SK-N-SH treated with all-trans-retinoic acid at 6 μM for 48 hours (cell line): Measurements from ENCODE around the gene OBSL1.

Experiments used
- ATAC-seq: fragments of 200-7000 bp; cut with Tn5 transposase; 3 replicates; pipeline ENCODE4 v1.9.1; 2020; ENCODE audit warnings: mild to moderate bottlenecking, moderate library complexity
- ARNTL ChIP-seq: fragments of 450-650 bp; formaldehyde crosslinking; IDR thresholded peaks from 2 replicates; pipeline ENCODE4 v1.5.0; 2020; ENCODE audit warnings: low read depth, mild to moderate bottlenecking, moderate library complexity, borderline replicate concordance
- CSDC2 ChIP-seq: fragments of 250-450 bp; sonication (Bioruptor Pico); IDR thresholded peaks from 2 replicates; pipeline ENCODE4 v1.5.0; 2020; ENCODE audit warnings: mild to moderate bottlenecking, moderate library complexity
- ESRRG ChIP-seq: fragments of 250-450 bp; sonication (Bioruptor Pico); IDR thresholded peaks from 2 replicates; pipeline ENCODE4 v1.6.1; 2021; ENCODE audit warnings: mild to moderate bottlenecking
- GLIS3 ChIP-seq: fragments of 250-450 bp; sonication (Bioruptor Pico); IDR thresholded peaks from 2 replicates; pipeline ENCODE4 v1.5.0; 2020; ENCODE audit warnings: mild to moderate bottlenecking, moderate library complexity
- ISL1 ChIP-seq: fragments of 250-450 bp; sonication (Bioruptor Pico); IDR thresholded peaks from 2 replicates; pipeline ENCODE4 v2.1.2; 2022; ENCODE audit warnings: mild to moderate bottlenecking, moderate library complexity
- OSR1 ChIP-seq: fragments of 250-450 bp; sonication (Bioruptor Pico); IDR thresholded peaks from 2 replicates; pipeline ENCODE4 v1.8.0; 2022; ENCODE audit warnings: moderate library complexity, mild to moderate bottlenecking, inconsistent platforms
- PPARA ChIP-seq: fragments of 250-450 bp; sonication (Bioruptor Pico); IDR thresholded peaks from 2 replicates; pipeline ENCODE4 v1.5.0; 2020; ENCODE audit warnings: mild to moderate bottlenecking, borderline replicate concordance
- RARB ChIP-seq: fragments of 250-450 bp; sonication (Bioruptor Pico); IDR thresholded peaks from 2 replicates; pipeline ENCODE4 v1.8.0; 2021; ENCODE audit warnings: mild to moderate bottlenecking, moderate library complexity
- SNAI2 ChIP-seq: fragments of 250-450 bp; sonication (Bioruptor Pico); IDR thresholded peaks from 2 replicates; pipeline ENCODE4 v1.5.0; 2020; ENCODE audit warnings: mild to moderate bottlenecking, moderate library complexity
- TCF4 ChIP-seq: fragments of 250-450 bp; sonication (Bioruptor Pico); IDR thresholded peaks from 2 replicates; pipeline ENCODE4 v1.8.0; 2021; ENCODE audit warnings: mild to moderate bottlenecking, moderate library complexity, borderline replicate concordance
- TOX ChIP-seq: fragments of 250-450 bp; sonication (Bioruptor Pico); IDR thresholded peaks from 2 replicates; pipeline ENCODE4 v1.8.0; 2021; ENCODE audit warnings: mild to moderate bottlenecking, moderate library complexity, borderline replicate concordance
- ZC3H10 ChIP-seq: fragments of 250-450 bp; sonication (Bioruptor Pico); IDR thresholded peaks from 2 replicates; pipeline ENCODE4 v1.5.1; 2021; ENCODE audit warnings: mild to moderate bottlenecking, moderate library complexity
- ZFP30 ChIP-seq: fragments of 450-650 bp; formaldehyde crosslinking; IDR thresholded peaks from 2 replicates; pipeline ENCODE4 v1.5.0; 2022; ENCODE audit warnings: mild to moderate bottlenecking, moderate library complexity
- ZNF565 ChIP-seq: fragments of 450-650 bp; formaldehyde crosslinking; conservative IDR thresholded peaks from 2 replicates; pipeline ENCODE4 v1.5.0; 2020; ENCODE audit warnings: low read depth, mild to moderate bottlenecking, moderate library complexity
- TF ChIP-seq, protein P1 (sequence below): fragments of 250-450 bp; sonication (Bioruptor Pico); IDR thresholded peaks from 2 replicates; pipeline ENCODE4 v1.5.1; 2020; ENCODE audit warnings: low read depth, mild to moderate bottlenecking, moderate library complexity
- TF ChIP-seq, protein P2 (sequence below): fragments of 250-450 bp; sonication (Bioruptor Pico); IDR thresholded peaks from 2 replicates; pipeline ENCODE4 v1.5.1; 2021; ENCODE audit warnings: mild to moderate bottlenecking, moderate library complexity
- TF ChIP-seq, protein P3 (sequence below): fragments of 250-450 bp; sonication (Bioruptor Pico); IDR thresholded peaks from 2 replicates; pipeline ENCODE4 v1.5.0; 2020; ENCODE audit warnings: mild to moderate bottlenecking, moderate library complexity
- TF ChIP-seq, protein P4 (sequence below): fragments of 250-450 bp; sonication (Bioruptor Pico); IDR thresholded peaks from 2 replicates; pipeline ENCODE4 v1.8.0; 2020; ENCODE audit warnings: mild to moderate bottlenecking, moderate library complexity, borderline replicate concordance
- TF ChIP-seq, protein P5 (sequence below): fragments of 250-450 bp; sonication (Bioruptor Pico); IDR thresholded peaks from 2 replicates; pipeline ENCODE4 v1.8.0; 2021; ENCODE audit warnings: low read depth, mild to moderate bottlenecking, moderate library complexity, borderline replicate concordance

The OBSL1 gene

DNA sequence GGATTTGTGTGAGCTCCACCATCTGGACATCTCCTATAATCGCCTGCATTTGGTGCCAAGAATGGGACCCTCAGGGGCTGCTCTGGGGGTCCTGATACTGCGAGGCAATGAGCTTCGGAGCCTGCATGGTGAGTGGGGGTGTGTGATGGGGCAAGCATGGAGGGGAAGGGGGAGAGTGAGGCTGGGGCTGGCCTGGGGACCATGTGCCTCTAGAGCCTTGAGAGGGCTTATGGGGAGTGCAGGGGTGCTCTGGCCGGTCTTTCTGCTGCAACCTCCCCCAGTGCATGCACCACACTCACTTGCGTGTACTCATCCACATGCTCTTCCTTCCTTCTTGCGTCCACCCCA lies 34.2 kb upstream of the OBSL1 start (continued):
- TF ChIP-seq OSR1 (CRISPR knock-in tag) = no peak

DNA sequence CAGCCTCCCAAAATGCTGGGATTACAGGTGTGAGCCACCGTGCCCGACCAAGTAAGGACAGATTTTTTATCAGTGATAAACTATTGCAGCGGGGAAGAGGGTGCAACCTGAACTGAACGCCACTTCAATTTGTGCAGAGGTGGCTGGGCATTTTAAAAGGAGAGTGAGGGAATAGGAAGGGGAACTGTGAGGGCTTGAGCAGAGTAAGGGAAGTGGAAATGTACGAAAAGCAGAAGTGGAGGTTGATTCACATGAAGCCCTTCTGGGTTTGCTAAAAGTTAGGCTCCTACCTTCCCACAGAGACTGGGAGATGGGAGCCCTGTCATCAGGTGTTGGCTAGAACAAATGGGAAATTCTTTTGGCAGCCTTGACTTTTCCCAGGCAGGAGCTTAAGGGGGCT lies 32.4 kb upstream of the OBSL1 start:
- ATAC-seq = no peak
- TF ChIP-seq, protein P1, sequence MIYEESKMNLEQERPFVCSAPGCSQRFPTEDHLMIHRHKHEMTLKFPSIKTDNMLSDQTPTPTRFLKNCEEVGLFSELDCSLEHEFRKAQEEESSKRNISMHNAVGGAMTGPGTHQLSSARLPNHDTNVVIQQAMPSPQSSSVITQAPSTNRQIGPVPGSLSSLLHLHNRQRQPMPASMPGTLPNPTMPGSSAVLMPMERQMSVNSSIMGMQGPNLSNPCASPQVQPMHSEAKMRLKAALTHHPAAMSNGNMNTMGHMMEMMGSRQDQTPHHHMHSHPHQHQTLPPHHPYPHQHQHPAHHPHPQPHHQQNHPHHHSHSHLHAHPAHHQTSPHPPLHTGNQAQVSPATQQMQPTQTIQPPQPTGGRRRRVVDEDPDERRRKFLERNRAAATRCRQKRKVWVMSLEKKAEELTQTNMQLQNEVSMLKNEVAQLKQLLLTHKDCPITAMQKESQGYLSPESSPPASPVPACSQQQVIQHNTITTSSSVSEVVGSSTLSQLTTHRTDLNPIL (CRISPR knock-in tag) = no peak

DNA sequence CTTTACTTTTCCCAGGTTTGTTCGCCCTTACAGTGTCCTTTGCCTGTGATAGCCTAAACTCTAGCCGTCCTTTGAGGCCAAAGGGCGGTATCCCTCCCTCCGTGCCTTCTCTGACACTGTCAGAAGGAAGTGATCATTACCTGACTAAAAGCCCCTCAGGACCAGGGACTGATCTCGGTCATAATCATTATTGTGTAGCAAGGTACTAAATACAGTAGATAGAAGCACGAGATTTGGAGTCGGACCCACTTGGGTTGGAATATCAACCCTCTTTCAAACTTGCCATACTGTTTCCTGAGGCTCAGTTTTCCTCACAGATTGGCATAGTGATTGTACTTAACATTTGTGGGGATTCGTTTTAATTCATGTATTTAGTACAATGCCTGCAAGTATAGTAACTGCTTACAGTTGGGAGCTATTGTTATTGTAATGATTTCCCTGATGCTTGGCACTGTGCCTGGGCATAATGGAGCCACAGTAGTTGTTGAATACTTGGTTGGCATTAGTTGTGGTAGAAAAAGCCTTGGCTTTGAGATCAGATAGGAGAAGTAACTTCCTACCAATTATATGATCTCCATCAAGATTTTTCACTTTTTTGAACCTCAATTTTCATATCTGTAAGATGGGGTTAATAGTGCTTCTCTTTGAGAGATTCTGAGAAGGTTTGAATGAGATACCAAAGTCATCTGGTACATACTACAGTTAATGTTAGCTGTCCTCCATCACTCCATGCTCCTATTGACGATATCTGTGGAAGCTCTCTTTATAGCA lies 27.2 kb upstream of the OBSL1 start:
- TF ChIP-seq SNAI2 = no peak
- no peak for TF ChIP-seq ZC3H10 (CRISPR knock-in tag)
- TF ChIP-seq ZNF565 (CRISPR knock-in tag) = no peak
- TF ChIP-seq TOX = no peak
- TF ChIP-seq, protein P2, sequence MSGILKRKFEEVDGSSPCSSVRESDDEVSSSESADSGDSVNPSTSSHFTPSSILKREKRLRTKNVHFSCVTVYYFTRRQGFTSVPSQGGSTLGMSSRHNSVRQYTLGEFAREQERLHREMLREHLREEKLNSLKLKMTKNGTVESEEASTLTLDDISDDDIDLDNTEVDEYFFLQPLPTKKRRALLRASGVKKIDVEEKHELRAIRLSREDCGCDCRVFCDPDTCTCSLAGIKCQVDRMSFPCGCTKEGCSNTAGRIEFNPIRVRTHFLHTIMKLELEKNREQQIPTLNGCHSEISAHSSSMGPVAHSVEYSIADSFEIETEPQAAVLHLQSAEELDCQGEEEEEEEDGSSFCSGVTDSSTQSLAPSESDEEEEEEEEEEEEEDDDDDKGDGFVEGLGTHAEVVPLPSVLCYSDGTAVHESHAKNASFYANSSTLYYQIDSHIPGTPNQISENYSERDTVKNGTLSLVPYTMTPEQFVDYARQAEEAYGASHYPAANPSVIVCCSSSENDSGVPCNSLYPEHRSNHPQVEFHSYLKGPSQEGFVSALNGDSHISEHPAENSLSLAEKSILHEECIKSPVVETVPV (CRISPR knock-in tag) = no peak
- TF ChIP-seq, protein P3, sequence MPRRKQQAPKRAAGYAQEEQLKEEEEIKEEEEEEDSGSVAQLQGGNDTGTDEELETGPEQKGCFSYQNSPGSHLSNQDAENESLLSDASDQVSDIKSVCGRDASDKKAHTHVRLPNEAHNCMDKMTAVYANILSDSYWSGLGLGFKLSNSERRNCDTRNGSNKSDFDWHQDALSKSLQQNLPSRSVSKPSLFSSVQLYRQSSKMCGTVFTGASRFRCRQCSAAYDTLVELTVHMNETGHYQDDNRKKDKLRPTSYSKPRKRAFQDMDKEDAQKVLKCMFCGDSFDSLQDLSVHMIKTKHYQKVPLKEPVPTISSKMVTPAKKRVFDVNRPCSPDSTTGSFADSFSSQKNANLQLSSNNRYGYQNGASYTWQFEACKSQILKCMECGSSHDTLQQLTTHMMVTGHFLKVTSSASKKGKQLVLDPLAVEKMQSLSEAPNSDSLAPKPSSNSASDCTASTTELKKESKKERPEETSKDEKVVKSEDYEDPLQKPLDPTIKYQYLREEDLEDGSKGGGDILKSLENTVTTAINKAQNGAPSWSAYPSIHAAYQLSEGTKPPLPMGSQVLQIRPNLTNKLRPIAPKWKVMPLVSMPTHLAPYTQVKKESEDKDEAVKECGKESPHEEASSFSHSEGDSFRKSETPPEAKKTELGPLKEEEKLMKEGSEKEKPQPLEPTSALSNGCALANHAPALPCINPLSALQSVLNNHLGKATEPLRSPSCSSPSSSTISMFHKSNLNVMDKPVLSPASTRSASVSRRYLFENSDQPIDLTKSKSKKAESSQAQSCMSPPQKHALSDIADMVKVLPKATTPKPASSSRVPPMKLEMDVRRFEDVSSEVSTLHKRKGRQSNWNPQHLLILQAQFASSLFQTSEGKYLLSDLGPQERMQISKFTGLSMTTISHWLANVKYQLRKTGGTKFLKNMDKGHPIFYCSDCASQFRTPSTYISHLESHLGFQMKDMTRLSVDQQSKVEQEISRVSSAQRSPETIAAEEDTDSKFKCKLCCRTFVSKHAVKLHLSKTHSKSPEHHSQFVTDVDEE (CRISPR knock-in tag) = no peak
- TF ChIP-seq ISL1 (CRISPR knock-in tag) = no peak
- ATAC-seq = no peak

DNA sequence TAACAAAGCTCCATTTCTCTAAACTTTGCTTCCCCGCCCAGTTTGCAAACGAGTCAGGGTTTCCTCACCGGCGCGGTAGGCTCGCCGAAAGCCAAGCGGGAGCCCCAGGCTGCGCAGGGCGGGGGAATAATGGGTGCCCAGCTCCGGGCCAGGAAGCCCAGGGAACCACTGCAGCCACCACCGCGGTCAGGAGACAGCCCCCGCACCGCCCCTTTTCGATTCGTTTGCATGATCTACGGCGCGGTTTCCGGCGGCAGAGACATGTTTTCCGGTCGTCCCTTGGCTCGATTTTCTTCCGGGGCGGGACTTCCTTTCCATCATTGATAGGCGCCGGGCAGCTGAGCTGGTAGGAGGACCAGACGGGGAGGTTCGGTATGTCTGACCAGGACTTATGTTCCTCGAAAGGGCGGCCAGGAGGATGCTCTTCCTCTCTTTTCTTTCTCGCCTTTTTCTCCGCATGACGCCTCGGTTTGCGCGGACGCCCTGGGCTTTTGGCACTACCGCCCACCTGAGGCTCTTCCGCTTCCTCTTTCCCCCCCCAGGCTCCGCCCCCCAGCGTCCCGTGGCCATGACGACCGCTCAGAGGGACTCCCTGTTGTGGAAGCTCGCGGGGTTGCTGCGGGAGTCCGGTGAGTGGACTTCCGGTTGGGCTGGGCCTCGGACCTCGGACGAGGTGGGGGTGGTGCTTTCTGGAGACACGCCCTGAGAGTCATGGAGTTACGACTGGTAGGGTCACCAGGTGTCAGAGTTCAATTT lies 26.4 kb upstream of the OBSL1 start, which contains the start of gene STK11IP:
TSS of gene STK11IP (plus strand) at position 306 of the 756 bp plus-strand sequence. CDS start at position 569, 263 bp downstream.
- ATAC-seq = peak; percentile 95
- TF ChIP-seq, protein P4, sequence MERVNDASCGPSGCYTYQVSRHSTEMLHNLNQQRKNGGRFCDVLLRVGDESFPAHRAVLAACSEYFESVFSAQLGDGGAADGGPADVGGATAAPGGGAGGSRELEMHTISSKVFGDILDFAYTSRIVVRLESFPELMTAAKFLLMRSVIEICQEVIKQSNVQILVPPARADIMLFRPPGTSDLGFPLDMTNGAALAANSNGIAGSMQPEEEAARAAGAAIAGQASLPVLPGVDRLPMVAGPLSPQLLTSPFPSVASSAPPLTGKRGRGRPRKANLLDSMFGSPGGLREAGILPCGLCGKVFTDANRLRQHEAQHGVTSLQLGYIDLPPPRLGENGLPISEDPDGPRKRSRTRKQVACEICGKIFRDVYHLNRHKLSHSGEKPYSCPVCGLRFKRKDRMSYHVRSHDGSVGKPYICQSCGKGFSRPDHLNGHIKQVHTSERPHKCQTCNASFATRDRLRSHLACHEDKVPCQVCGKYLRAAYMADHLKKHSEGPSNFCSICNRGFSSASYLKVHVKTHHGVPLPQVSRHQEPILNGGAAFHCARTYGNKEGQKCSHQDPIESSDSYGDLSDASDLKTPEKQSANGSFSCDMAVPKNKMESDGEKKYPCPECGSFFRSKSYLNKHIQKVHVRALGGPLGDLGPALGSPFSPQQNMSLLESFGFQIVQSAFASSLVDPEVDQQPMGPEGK = peak; percentile 33; the same call in 1 of the 2 replicates
- TF ChIP-seq SNAI2 = no peak

DNA sequence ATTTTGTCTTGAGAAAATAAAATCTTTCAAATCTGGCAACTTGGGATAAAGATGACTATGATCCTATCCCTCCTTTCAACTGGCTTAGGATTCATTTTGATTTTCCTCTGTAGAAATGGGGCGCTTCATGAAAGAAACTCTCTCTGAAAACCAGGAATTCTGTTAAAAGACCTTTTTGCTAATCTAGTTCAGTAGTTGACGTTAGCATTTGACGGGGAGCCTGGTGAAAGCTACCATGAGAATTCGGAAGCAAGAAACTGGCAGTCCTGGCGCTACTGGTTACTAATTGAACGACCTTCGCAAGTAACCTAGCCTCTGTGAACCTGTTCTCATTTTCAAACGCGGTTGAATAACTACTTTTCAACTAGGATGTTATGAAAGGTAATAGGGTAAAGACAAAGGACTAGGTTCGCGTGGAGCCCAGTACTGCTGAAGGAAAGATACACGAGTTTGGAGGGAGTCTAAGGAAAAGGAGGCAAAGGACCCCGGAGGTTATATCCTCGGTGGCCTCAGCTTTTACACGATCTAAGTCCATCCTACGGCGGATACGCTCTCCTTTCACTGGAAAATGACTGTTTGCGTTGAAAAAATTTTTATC lies 25.7 kb upstream of the OBSL1 start:
- ATAC-seq = peak; percentile 22
- TF ChIP-seq SNAI2 = no peak
- TF ChIP-seq CSDC2 (CRISPR knock-in tag) = no peak
- TF ChIP-seq TCF4 (CRISPR knock-in tag) = no peak
- no peak for TF ChIP-seq GLIS3
- TF ChIP-seq, protein P1 (CRISPR knock-in tag) = no peak
- TF ChIP-seq ZFP30 (CRISPR knock-in tag) = no peak
- no peak for TF ChIP-seq PPARA
- TF ChIP-seq ESRRG (CRISPR knock-in tag) = no peak
- no peak for TF ChIP-seq RARB (CRISPR knock-in tag)
- TF ChIP-seq ARNTL (CRISPR knock-in tag) = no peak
- no peak for TF ChIP-seq ZC3H10 (CRISPR knock-in tag)
- TF ChIP-seq, protein P5, sequence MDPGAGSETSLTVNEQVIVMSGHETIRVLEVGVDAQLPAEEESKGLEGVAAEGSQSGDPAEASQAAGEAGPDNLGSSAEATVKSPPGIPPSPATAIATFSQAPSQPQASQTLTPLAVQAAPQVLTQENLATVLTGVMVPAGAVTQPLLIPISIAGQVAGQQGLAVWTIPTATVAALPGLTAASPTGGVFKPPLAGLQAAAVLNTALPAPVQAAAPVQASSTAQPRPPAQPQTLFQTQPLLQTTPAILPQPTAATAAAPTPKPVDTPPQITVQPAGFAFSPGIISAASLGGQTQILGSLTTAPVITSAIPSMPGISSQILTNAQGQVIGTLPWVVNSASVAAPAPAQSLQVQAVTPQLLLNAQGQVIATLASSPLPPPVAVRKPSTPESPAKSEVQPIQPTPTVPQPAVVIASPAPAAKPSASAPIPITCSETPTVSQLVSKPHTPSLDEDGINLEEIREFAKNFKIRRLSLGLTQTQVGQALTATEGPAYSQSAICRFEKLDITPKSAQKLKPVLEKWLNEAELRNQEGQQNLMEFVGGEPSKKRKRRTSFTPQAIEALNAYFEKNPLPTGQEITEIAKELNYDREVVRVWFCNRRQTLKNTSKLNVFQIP (CRISPR knock-in tag) = no peak
- TF ChIP-seq ISL1 (CRISPR knock-in tag) = no peak
